Fibroblast of lung (primary cell): ENCODE results near the gene RYR2.

Experiments
- CTCF ChIP-seq, 2 donors: IDR thresholded peaks in 1 of 2; conservative IDR thresholded peaks in 1 of 2; 1 replicate in 1 of 2; 2 replicates in 1 of 2; pipeline ENCODE4 v1.5.1; 2011 to 2012; ENCODE audit warnings: low read length in 2 of 2, control low read depth in 1 of 2, inconsistent platforms in 1 of 2, low read depth in 1 of 2, mild to moderate bottlenecking in 1 of 2
- EZH2 ChIP-seq: IDR thresholded peaks from 2 replicates; pipeline ENCODE4 v1.5.1; 2012; ENCODE audit warnings: low read length, control low read depth, mild to moderate bottlenecking; ENCODE audit errors: missing control alignments

DNA sequence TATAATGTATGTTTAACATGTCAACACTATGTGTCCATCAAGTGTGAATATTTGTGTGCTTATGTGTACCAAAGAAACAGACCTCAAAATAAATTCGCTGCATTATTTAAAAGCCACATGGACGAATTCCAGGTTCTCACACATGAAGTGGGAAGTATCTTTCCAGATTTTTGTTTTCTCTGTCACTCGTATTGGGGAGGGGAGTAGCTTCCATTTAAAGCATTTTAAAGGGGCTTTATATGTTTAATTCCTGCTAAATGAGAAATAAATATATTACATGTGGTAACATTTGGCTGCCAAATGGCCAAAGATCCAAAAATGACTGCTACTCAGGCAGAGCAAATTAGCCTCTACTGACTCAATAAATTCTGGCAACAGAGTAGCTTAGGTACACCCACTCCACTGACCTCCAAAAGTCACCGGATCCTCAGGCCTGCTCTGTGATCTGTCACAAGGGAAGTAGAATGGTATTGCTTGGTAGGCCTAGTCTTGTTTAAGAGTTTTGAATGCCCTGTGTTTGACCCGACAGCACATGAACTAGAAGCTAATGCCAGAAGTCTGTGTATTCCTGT, 670.7 kb downstream of the RYR2 start:
- TF ChIP-seq CTCF (conservative IDR thresholded peaks at IDR 0.05 in 1 of 2, IDR thresholded peaks at IDR 0.05 in 1 of 2; ENCODE audit: low read depth in 1 of 2, low read length in 2 of 2), result no peak
- no peak for TF ChIP-seq EZH2
